Pancreas (tissue), 10 donors: ENCODE measurements around the gene RIMS4. TPM values are rescaled to one million over a fixed set of nuclear protein-coding genes. Genes with fewer than 3 reads are reported as not detected.
A peak's percentile ranks its signal among the peaks of the same experiment; 100 is the strongest.

Source experiments
- ATAC-seq, 4 donors: fragments of 200-7000 bp; cut with Tn5 transposase; one replicate each; pipeline versions ENCODE4 v1.8.0 to v1.9.1; 2020; ENCODE audit warnings: mild to moderate bottlenecking in 4 of 4, moderate library complexity in 4 of 4
- DNase-seq, 6 donors: peaks; one replicate each; pipeline ENCODE4 v3.0.0-alpha.2; 2020
- FAIRE-seq: peaks from 2 replicates; lab custom pipeline; 2012; peaks lifted over from hg19 to GRCh38; lab: Jason Lieb, UNC
- H3K27ac ChIP-seq, 4 donors: fragments of 200-600 bp; sonication (generic); 1 replicate in 3 of 4; 2 replicates in 1 of 4; pipeline versions ENCODE4 v1.5.0 to v1.8.0; 2020
- H3K27me3 ChIP-seq, 4 donors: fragments of 200-600 bp; one replicate each; pipeline ENCODE4 v1.8.0; 2021
- H3K36me3 ChIP-seq, 3 donors: fragments of 200-600 bp; sonication (generic) in 1 of 3; one replicate each; pipeline versions ENCODE4 v1.5.0 to v1.8.0; 2020 to 2021
- H3K4me1 ChIP-seq, 3 donors: fragments of 200-600 bp; one replicate each; pipeline ENCODE4 v1.8.0; 2021
- H3K4me3 ChIP-seq, 4 donors: fragments of 200-600 bp; sonication (generic) in 2 of 4; one replicate each; pipeline versions ENCODE4 v1.5.0 to v1.8.0; 2020 to 2021
- H3K9me3 ChIP-seq, 4 donors: fragments of 200-600 bp; one replicate each; pipeline ENCODE4 v1.8.0; 2021
- WGBS, 2 donors: extraction: QIAGEN DNeasy Blood & Tissue Kit; methylation state at CpG; one replicate each; pipeline ENCODE4 v1.1.7; 2013; 5-methylcytosine and 5-hydroxymethylcytosine counted together
- intact Hi-C, 3 donors: fragments of 100-400 bp; cut with DNase I; formaldehyde crosslinking; loops; one replicate each; pipeline versions ENCODE4 v1.11.1 to v1.14.2; 2022
- polyA plus RNA-seq, 2 donors: library from polyadenylated mRNA; stranded (reverse); fragments of 200-250 nt; gene quantifications; one replicate each; pipeline ENCODE4 v1.2.3, GENCODE V29; 2013
- total RNA-seq, 6 donors: library from RNA; stranded (reverse); fragmentation: NEBNext Ultra II Directional in 4 of 6; extraction: Animal tissue kit (Norgen Biotek cat#: 25700) in 4 of 6; gene quantifications; one replicate each; pipeline versions ENCODE4 v1.2.1 to v1.2.4, GENCODE V29; 2021 to 2023
- TF ChIP-seq, protein P1 (sequence below), 4 donors: fragments of 200-600 bp; sonication (generic) in 3 of 4; IDR thresholded peaks; one replicate each; pipeline versions ENCODE4 v1.5.0 to v1.8.0; 2021; ENCODE audit warnings: antibody characterized with exemption in 4 of 4
- donor health status: healthy with polysubstance abuse.
- donor health status: DM: no; HTN: no; CAD: no; lungs with moderate emphysema.
- donor health status: DM: no; HTN: no; CAD: no.
- donor health status: control.
- donor health status: control.
- donor health status: Bipolar disorder and iron deficiency.
- donor health status: DM: yes; HTN: yes; CAD: no.
- donor health status: DM: no; HTN: no; CAD: no.
- donor health status: DM: no; HTN: no; CAD: no.
- donor health status: DM: yes; HTN: yes; CAD: no.

RIMS4 gene
- total and polyA plus RNA-seq, 8 donors = 0.03 to 0.20 (median 0.08) TPM; not detected in 1

DNA sequence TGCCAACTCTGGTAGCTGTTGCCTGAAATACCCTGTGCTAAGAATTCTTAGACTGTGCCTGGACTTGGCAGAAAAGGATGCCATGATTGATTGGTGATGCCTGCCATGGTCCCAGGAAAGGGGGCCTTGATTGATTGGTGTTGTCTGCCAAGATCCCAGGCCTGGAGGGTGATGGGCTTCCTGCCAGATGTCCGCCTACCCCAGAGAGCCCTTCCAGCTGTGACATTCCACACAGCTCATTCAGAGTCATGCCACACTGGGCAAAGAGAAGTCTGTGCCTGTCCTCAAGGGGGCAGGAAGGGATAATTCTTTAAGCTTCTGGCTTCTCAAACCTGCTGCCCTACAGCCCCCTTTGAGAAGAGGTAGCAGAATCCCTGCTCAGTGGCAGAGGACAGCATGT lies 24.6 kb downstream of the RIMS4 start:
- no peak overlapping the region for H3K27ac ChIP-seq
- FAIRE-seq (no peak), DNase-seq (no peak), ATAC-seq (no peak)
- no peaks in the 10 kb centered on the region for H3K36me3 ChIP-seq
- H3K9me3 ChIP-seq = no peaks in the 10 kb centered on the region
- 0 to 5% methylated on average over 1 of the region's 1 CpG for WGBS, 2 donors
- TF ChIP-seq, protein P1, sequence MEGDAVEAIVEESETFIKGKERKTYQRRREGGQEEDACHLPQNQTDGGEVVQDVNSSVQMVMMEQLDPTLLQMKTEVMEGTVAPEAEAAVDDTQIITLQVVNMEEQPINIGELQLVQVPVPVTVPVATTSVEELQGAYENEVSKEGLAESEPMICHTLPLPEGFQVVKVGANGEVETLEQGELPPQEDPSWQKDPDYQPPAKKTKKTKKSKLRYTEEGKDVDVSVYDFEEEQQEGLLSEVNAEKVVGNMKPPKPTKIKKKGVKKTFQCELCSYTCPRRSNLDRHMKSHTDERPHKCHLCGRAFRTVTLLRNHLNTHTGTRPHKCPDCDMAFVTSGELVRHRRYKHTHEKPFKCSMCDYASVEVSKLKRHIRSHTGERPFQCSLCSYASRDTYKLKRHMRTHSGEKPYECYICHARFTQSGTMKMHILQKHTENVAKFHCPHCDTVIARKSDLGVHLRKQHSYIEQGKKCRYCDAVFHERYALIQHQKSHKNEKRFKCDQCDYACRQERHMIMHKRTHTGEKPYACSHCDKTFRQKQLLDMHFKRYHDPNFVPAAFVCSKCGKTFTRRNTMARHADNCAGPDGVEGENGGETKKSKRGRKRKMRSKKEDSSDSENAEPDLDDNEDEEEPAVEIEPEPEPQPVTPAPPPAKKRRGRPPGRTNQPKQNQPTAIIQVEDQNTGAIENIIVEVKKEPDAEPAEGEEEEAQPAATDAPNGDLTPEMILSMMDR (IDR thresholded peaks at IDR 0.05) = no peak
- no peaks in the 10 kb centered on the region for H3K27me3 ChIP-seq
- H3K4me3 ChIP-seq = no peak overlapping the region
- intact Hi-C loops = no loop called here
- no peaks in the 10 kb centered on the region for H3K4me1 ChIP-seq

DNA sequence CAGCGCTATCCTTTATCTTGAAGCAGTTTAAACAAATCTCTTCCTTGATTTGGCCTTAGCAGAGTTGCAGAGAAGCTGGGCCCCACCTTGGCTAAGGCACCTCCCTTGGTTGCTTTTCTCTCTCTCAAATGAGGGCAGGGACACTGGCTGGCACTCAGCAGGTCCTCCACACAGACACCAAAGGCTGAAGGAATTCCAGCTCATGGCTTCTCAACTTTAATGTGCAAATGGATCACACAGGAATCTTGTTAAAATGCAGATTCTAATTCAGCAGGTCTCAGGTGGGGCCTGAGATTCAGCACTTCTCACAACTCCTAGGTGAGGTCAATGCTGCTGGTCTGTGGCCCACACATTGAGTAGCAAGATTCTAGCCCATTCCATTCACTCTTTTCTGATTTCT lies 25.7 kb downstream of the RIMS4 start:
- Histone ChIP-seq H3K36me3 (no peaks in the 10 kb centered on the region), H3K27ac (no peak overlapping the region), H3K27me3 (no peaks in the 10 kb centered on the region), H3K9me3 (no peaks in the 10 kb centered on the region), H3K4me1 (no peaks in the 10 kb centered on the region), H3K4me3 (no peak overlapping the region)
- no peak for ATAC-seq
- TF ChIP-seq, protein P1 (IDR thresholded peaks at IDR 0.05) = no peak
- no peak for FAIRE-seq
- no peak for DNase-seq
- 74 to 75% methylated on average over 1 of the region's 1 CpG for WGBS, 2 donors
- intact Hi-C loops = no loop called here

DNA sequence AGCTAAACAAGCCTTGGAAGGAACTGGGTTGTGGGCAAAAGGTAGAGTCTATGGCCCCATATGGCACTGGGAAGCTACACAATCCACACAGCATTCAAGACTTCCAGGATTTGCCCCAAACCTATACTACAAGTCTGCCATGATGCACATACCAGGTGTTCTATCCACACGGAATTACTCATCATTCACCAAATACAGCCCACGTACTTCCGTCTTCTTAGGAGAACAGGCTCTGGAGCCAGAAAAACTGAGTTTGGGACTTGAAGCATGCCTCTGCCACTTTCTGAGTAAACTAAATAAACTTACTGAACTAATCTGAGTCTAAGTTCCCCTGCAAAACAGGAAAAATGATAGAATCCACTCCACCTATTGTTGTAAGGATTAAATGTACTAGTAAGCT lies 28.6 kb downstream of the RIMS4 start:
- Histone ChIP-seq H3K4me3 (no peak overlapping the region), H3K4me1 (no peaks in the 10 kb centered on the region), H3K27me3 (no peaks in the 10 kb centered on the region), H3K36me3 (no peaks in the 10 kb centered on the region), H3K27ac (no peak overlapping the region), H3K9me3 (no peaks in the 10 kb centered on the region)
- ATAC-seq (no peak), DNase-seq (no peak), FAIRE-seq (no peak)
- intact Hi-C loops = no loop called here
- TF ChIP-seq, protein P1 (IDR thresholded peaks at IDR 0.05) = no peak
- 67 to 82% methylated on average over 3 of the region's 3 CpGs for WGBS, 2 donors

DNA sequence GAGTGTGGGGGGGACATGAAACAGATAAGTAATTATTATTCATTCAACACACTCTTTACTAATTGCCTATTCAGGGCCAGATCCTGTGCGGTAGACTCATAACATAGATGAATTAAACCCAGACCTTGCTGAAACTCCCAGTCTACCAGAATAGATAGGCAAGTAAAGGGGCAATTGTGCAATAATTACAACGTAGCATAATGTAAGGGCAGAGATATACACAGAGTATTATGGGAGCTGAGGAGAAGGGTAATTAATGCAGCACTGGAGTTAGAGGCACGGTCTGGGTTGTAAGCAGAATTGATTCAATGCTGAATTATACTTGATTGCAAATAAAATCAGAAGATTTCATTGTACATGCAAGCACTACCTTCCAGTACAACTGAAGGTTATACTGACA lies 29.2 kb downstream of the RIMS4 start:
- DNase-seq (no peak), ATAC-seq (no peak), FAIRE-seq (no peak)
- Histone ChIP-seq H3K36me3 (no peaks in the 10 kb centered on the region), H3K4me1 (no peaks in the 10 kb centered on the region), H3K4me3 (no peak overlapping the region), H3K9me3 (no peaks in the 10 kb centered on the region), H3K27me3 (no peaks in the 10 kb centered on the region), H3K27ac (no peak overlapping the region)
- intact Hi-C loops = no loop called here
- TF ChIP-seq, protein P1 (IDR thresholded peaks at IDR 0.05) = no peak
- WGBS, 2 donors = 57 to 67% methylated on average over 3 of the region's 3 CpGs

DNA sequence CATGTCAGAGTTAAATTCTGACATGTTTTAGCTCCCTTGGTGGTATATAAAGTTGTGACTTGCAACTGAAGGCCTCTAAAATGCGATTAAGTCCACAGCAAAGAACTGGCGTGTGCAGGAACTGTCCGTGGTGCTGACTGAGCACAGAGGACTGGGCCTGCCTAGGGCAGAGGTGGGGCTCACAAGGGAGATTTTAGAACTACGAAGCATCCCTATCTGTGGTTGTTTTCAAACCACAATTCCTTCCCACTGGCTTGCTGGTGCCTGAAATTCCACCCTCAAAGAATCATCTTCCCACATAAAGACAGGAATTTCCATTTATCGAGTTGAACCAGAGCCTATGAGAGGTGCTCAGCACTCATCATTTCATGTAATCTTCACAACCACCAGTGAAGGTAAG lies 30.1 kb downstream of the RIMS4 start:
- Histone ChIP-seq H3K4me3 (no peak overlapping the region), H3K9me3 (no peaks in the 10 kb centered on the region), H3K27me3 (no peaks in the 10 kb centered on the region), H3K27ac (no peak overlapping the region), H3K36me3 (no peaks in the 10 kb centered on the region), H3K4me1 (no peaks in the 10 kb centered on the region)
- FAIRE-seq (no peak), DNase-seq (no peak), ATAC-seq (peak in 2 of 4 donors; percentile 51 to 73)
- TF ChIP-seq, protein P1 (IDR thresholded peaks at IDR 0.05) = no peak
- WGBS, 2 donors = 30 to 34% methylated on average over 5 of the region's 5 CpGs
- intact Hi-C loops = no loop called here
